Body of pancreas (tissue), 4 donors: ENCODE results near the gene SLC34A1.
A peak's percentile ranks its signal among the peaks of the same experiment; 100 is the strongest.

ENCODE experiments used
- POLR2A ChIP-seq, 3 donors: fragments of 450-650 bp; IDR thresholded peaks; one replicate each; pipeline ENCODE4 v1.6.1; 2016; ENCODE audit warnings: antibody characterized with exemption in 3 of 3, mild to moderate bottlenecking in 2 of 3
- TF ChIP-seq, protein P1 (sequence below), 7 experiments: fragments of 450-650 bp in 4 of 7; fragments of 200-600 bp in 3 of 7; sonication (generic) in 3 of 7; IDR thresholded peaks; one replicate each; pipeline ENCODE4 v1.5.1; 2016 to 2019; ENCODE audit warnings: antibody characterized with exemption in 7 of 7

GRCh38 chr5:177366528-177367322, 17.5 kb upstream of the SLC34A1 start:
- TF ChIP-seq, protein P1, sequence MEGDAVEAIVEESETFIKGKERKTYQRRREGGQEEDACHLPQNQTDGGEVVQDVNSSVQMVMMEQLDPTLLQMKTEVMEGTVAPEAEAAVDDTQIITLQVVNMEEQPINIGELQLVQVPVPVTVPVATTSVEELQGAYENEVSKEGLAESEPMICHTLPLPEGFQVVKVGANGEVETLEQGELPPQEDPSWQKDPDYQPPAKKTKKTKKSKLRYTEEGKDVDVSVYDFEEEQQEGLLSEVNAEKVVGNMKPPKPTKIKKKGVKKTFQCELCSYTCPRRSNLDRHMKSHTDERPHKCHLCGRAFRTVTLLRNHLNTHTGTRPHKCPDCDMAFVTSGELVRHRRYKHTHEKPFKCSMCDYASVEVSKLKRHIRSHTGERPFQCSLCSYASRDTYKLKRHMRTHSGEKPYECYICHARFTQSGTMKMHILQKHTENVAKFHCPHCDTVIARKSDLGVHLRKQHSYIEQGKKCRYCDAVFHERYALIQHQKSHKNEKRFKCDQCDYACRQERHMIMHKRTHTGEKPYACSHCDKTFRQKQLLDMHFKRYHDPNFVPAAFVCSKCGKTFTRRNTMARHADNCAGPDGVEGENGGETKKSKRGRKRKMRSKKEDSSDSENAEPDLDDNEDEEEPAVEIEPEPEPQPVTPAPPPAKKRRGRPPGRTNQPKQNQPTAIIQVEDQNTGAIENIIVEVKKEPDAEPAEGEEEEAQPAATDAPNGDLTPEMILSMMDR (IDR thresholded peaks at IDR 0.05) = peak in 2 of 7 experiments; percentile 1 to 3
- TF ChIP-seq POLR2A (IDR thresholded peaks at IDR 0.05) = peak; percentile 31 to 77 (median 76)
